ENCODE measurements around the gene ATP7B.

The ATP7B gene

GRCh38 chr13:51976423-51976822 is 34.8 kb downstream of the ATP7B start:
- DNase-seq: no peak

- no peak for DNase-seq
Measured at GRCh38 chr13:51974482-51974881, 36.8 kb downstream of the ATP7B start.

GRCh38 chr13:51971520-51972426 is 39.5 kb downstream of the ATP7B start:
- no peak for DNase-seq

GRCh38 chr13:51970349-51970748 is 40.9 kb downstream of the ATP7B start:
- no peak for DNase-seq

GRCh38 chr13:51967482-51968446 is 43.5 kb downstream of the ATP7B start:
- DNase-seq: no peak

GRCh38 chr13:51966186-51966585 is 45.1 kb downstream of the ATP7B start:
- DNase-seq: no peak

GRCh38 chr13:51961493-51962403 is 49.5 kb downstream of the ATP7B start:
- no peak for DNase-seq

- DNase-seq: no peak
Measured at GRCh38 chr13:51960766-51961165, 50.5 kb downstream of the ATP7B start.

- DNase-seq: peak; percentile 24
Measured at GRCh38 chr13:51959773-51960172, 51.5 kb downstream of the ATP7B start.

GRCh38 chr13:51958217-51958547 is 53.1 kb downstream of the ATP7B start:
- no peak for DNase-seq

GRCh38 chr13:51957377-51958216 is 53.7 kb downstream of the ATP7B start:
- no peak for DNase-seq

GRCh38 chr13:51956717-51957116 is 54.5 kb downstream of the ATP7B start:
- DNase-seq: no peak

- no peak for DNase-seq
Measured at GRCh38 chr13:51955816-51956603, 55.2 kb downstream of the ATP7B start.

- DNase-seq: no peak
Measured at GRCh38 chr13:51955281-51955771, 55.9 kb downstream of the ATP7B start.

- DNase-seq: no peak
Measured at GRCh38 chr13:51953347-51954195, 57.7 kb downstream of the ATP7B start.

- peak; percentile 49 for DNase-seq
Measured at GRCh38 chr13:51950722-51951121, 60.5 kb downstream of the ATP7B start.

- no peak for DNase-seq
Measured at GRCh38 chr13:51946163-51946669, 65.0 kb downstream of the ATP7B start.

GRCh38 chr13:51945149-51945548 is 66.1 kb downstream of the ATP7B start:
- DNase-seq: no peak

GRCh38 chr13:51944428-51944827 is 66.8 kb downstream of the ATP7B start:
- DNase-seq: no peak

Data from activated CD4-positive, alpha-beta T cell treated with anti-CD3 and anti-CD28 coated beads, Interleukin-2, Interleukin-6, amounts not matched to agents 100 ng/mL and 50 ng/mL, durations not matched to agents 16 hours and 8 hours (primary cell).